Body of pancreas (tissue), 4 donors: ENCODE data around the gene HENMT1.

Source experiments
- CTCF ChIP-seq, 7 experiments: fragments of 450-650 bp in 4 of 7; fragments of 200-600 bp in 3 of 7; sonication (generic) in 3 of 7; IDR thresholded peaks; one replicate each; pipeline ENCODE4 v1.5.1; 2016 to 2019; ENCODE audit warnings: antibody characterized with exemption in 7 of 7
- POLR2A ChIP-seq, 3 donors: fragments of 450-650 bp; IDR thresholded peaks; one replicate each; pipeline ENCODE4 v1.6.1; 2016; ENCODE audit warnings: antibody characterized with exemption in 3 of 3, mild to moderate bottlenecking in 2 of 3

- TF ChIP-seq POLR2A (IDR thresholded peaks at IDR 0.05) (no peak), CTCF (IDR thresholded peaks at IDR 0.05) (no peak)
Measured at GRCh38 chr1:108645564-108646184, 15.2 kb downstream of the HENMT1 start.
